ENCODE results near the gene SCN7A.

The SCN7A gene

GRCh38 chr2:166494140-166494624, at the start of gene SCN7A:
SCN7A (minus strand) TSS chr2:166494249; CDS start chr2:166477696, 16,553 bp downstream.
- peaks cover 7% of the 10 kb centered on the region for H3K9me3 Mint-ChIP-seq
- no peak within 1 kb of the TSS for H3K4me3 Mint-ChIP-seq
- ATAC-seq: no peak
- no peak within 1 kb of the TSS for H3K27ac Mint-ChIP-seq
- DNase-seq (ENCODE audit: low spot score in 2 of 2): no peak
- no peaks in the 10 kb centered on the region for H3K4me1 Mint-ChIP-seq
- H3K36me3 Mint-ChIP-seq: no peaks in the 10 kb centered on the region

GRCh38 chr2:166539340-166540162, 45.5 kb upstream of the SCN7A start:
- Mint-ChIP-seq H3K9me3 (peaks cover 3% of the 10 kb centered on the region), H3K36me3 (no peaks in the 10 kb centered on the region), H3K4me3 (no peak overlapping the region), H3K4me1 (no peaks in the 10 kb centered on the region), H3K27ac (no peak overlapping the region)
- ATAC-seq (peak; percentile 64), DNase-seq (ENCODE audit: low spot score in 2 of 2) (no peak)

GRCh38 chr2:166536111-166536510, 42.1 kb upstream of the SCN7A start:
- Mint-ChIP-seq H3K36me3 (no peaks in the 10 kb centered on the region), H3K9me3 (no peaks in the 10 kb centered on the region), H3K4me1 (no peaks in the 10 kb centered on the region), H3K27ac (no peak overlapping the region), H3K4me3 (no peak overlapping the region)
- no peak for ATAC-seq
- no peak for DNase-seq (ENCODE audit: low spot score in 2 of 2)

- H3K27ac Mint-ChIP-seq: no peak overlapping the region
- H3K4me3 Mint-ChIP-seq: no peak overlapping the region
- no peaks in the 10 kb centered on the region for H3K4me1 Mint-ChIP-seq
These were observed 27.1 kb upstream of the SCN7A start for GRCh38 chr2:166521155-166521554.

GRCh38 chr2:166520604-166521003, 26.6 kb upstream of the SCN7A start:
- no peaks in the 10 kb centered on the region for H3K36me3 Mint-ChIP-seq
- no peak for DNase-seq (ENCODE audit: low spot score in 2 of 2)
- ATAC-seq: no peak
- no peaks in the 10 kb centered on the region for H3K4me1 Mint-ChIP-seq
- no peak overlapping the region for H3K27ac Mint-ChIP-seq
- no peak overlapping the region for H3K4me3 Mint-ChIP-seq
- H3K9me3 Mint-ChIP-seq: no peaks in the 10 kb centered on the region

More at GRCh38 chr2:166521155-166521554, 27.1 kb upstream of the SCN7A start:
- DNase-seq (ENCODE audit: low spot score in 2 of 2) (no peak), ATAC-seq (no peak)
- H3K9me3 Mint-ChIP-seq: no peaks in the 10 kb centered on the region
- no peaks in the 10 kb centered on the region for H3K36me3 Mint-ChIP-seq

- Mint-ChIP-seq H3K4me1 (no peaks in the 10 kb centered on the region), H3K4me3 (no peak overlapping the region), H3K27ac (no peak overlapping the region), H3K9me3 (no peaks in the 10 kb centered on the region), H3K36me3 (no peaks in the 10 kb centered on the region)
- DNase-seq (ENCODE audit: low spot score in 2 of 2) (no peak), ATAC-seq (no peak)
These were observed 25.4 kb upstream of the SCN7A start for GRCh38 chr2:166519391-166519962.

GRCh38 chr2:166518634-166519390, 24.8 kb upstream of the SCN7A start:
- Mint-ChIP-seq H3K27ac (no peak overlapping the region), H3K4me3 (no peak overlapping the region), H3K9me3 (no peaks in the 10 kb centered on the region), H3K4me1 (no peaks in the 10 kb centered on the region), H3K36me3 (no peaks in the 10 kb centered on the region)
- ATAC-seq (no peak), DNase-seq (ENCODE audit: low spot score in 2 of 2) (no peak)

GRCh38 chr2:166517533-166518061, 23.5 kb upstream of the SCN7A start:
- no peaks in the 10 kb centered on the region for H3K9me3 Mint-ChIP-seq
- H3K27ac Mint-ChIP-seq: no peak overlapping the region
- no peaks in the 10 kb centered on the region for H3K36me3 Mint-ChIP-seq
- ATAC-seq: no peak
- DNase-seq (ENCODE audit: low spot score in 2 of 2): no peak
- no peaks in the 10 kb centered on the region for H3K4me1 Mint-ChIP-seq
- H3K4me3 Mint-ChIP-seq: no peak overlapping the region

- H3K36me3 Mint-ChIP-seq: no peaks in the 10 kb centered on the region
- no peak for ATAC-seq
- no peak overlapping the region for H3K27ac Mint-ChIP-seq
- no peak overlapping the region for H3K4me3 Mint-ChIP-seq
- H3K9me3 Mint-ChIP-seq: no peaks in the 10 kb centered on the region
- DNase-seq (ENCODE audit: low spot score in 2 of 2): no peak
- no peaks in the 10 kb centered on the region for H3K4me1 Mint-ChIP-seq
These were observed 22.8 kb upstream of the SCN7A start for GRCh38 chr2:166516712-166517303.

GRCh38 chr2:166513952-166514351, 19.9 kb upstream of the SCN7A start:
- Mint-ChIP-seq H3K4me1 (no peaks in the 10 kb centered on the region), H3K36me3 (no peaks in the 10 kb centered on the region), H3K27ac (no peak overlapping the region), H3K4me3 (no peak overlapping the region), H3K9me3 (peaks cover 6% of the 10 kb centered on the region)
- no peak for DNase-seq (ENCODE audit: low spot score in 2 of 2)
- ATAC-seq: no peak

- Mint-ChIP-seq H3K4me1 (no peaks in the 10 kb centered on the region), H3K36me3 (no peaks in the 10 kb centered on the region), H3K4me3 (no peak overlapping the region), H3K9me3 (peaks cover 4% of the 10 kb centered on the region), H3K27ac (no peak overlapping the region)
- no peak for ATAC-seq
- DNase-seq (ENCODE audit: low spot score in 2 of 2): no peak
These were observed 5.2 kb upstream of the SCN7A start for GRCh38 chr2:166499281-166499680.

- Mint-ChIP-seq H3K27ac (no peak overlapping the region), H3K4me3 (no peak overlapping the region), H3K4me1 (no peaks in the 10 kb centered on the region), H3K36me3 (no peaks in the 10 kb centered on the region), H3K9me3 (peaks cover 3% of the 10 kb centered on the region)
- DNase-seq (ENCODE audit: low spot score in 2 of 2) (no peak), ATAC-seq (no peak)
These were observed 2.6 kb downstream of the SCN7A start for GRCh38 chr2:166491461-166491860.

GRCh38 chr2:166487171-166487570, 6.9 kb downstream of the SCN7A start:
- Mint-ChIP-seq H3K4me3 (no peak overlapping the region), H3K27ac (no peak overlapping the region), H3K4me1 (no peaks in the 10 kb centered on the region), H3K9me3 (peaks cover 3% of the 10 kb centered on the region), H3K36me3 (no peaks in the 10 kb centered on the region)
- no peak for ATAC-seq
- no peak for DNase-seq (ENCODE audit: low spot score in 2 of 2)

GRCh38 chr2:166485558-166486178, 8.4 kb downstream of the SCN7A start:
- no peak for DNase-seq (ENCODE audit: low spot score in 2 of 2)
- H3K36me3 Mint-ChIP-seq: no peaks in the 10 kb centered on the region
- H3K4me3 Mint-ChIP-seq: no peak overlapping the region
- ATAC-seq: no peak
- no peaks in the 10 kb centered on the region for H3K4me1 Mint-ChIP-seq
- H3K27ac Mint-ChIP-seq: no peak overlapping the region
- peaks cover 3% of the 10 kb centered on the region for H3K9me3 Mint-ChIP-seq

GRCh38 chr2:166472332-166472731, 21.7 kb downstream of the SCN7A start:
- Mint-ChIP-seq H3K4me3 (no peak overlapping the region), H3K4me1 (no peaks in the 10 kb centered on the region)
- ATAC-seq: no peak

More at GRCh38 chr2:166472332-166472731, 21.7 kb downstream of the SCN7A start:
- peaks cover 10% of the 10 kb centered on the region for H3K9me3 Mint-ChIP-seq
- no peak overlapping the region for H3K27ac Mint-ChIP-seq
- DNase-seq (ENCODE audit: low spot score in 2 of 2): no peak
- no peaks in the 10 kb centered on the region for H3K36me3 Mint-ChIP-seq

Data from stimulated activated effector memory CD8-positive, alpha-beta T cell treated with anti-CD3 and anti-CD28 coated beads, Interleukin-12 subunit alpha, Interleukin-12 subunit beta, amount 100 ng/mL, for 72 hours (primary cell).